ENCODE results near the gene SPAG9. TPM values are rescaled to one million over a fixed set of nuclear protein-coding genes. Genes with fewer than 3 reads are reported as not detected.

Gene SPAG9
- total and polyA plus RNA-seq, 2 of the 8 experiments (the other 6 are each of a cell fraction or from before 2014, with no cell fraction given): 9.8 to 63.8 TPM

GRCh38 chr17:50931144-50931908 lies 189.3 kb downstream of the SPAG9 start (continued):
- TF ChIP-seq RFX5 (IDR thresholded peaks at IDR 0.05; ENCODE audit: borderline replicate concordance, low read depth, low read length) (no peak), RBBP5 (IDR thresholded peaks at IDR 0.05; ENCODE audit: borderline replicate concordance, low read depth, low read length) (0 out of 2 replicates have a peak, but pooled peaks have one; percentile 37), NRF1 (IDR thresholded peaks at IDR 0.05; ENCODE audit: low read depth, low read length) (no peak), POLR2AphosphoS5 (IDR thresholded peaks at IDR 0.05; ENCODE audit: low read depth, low read length) (no peak), CREB1 (IDR thresholded peaks at IDR 0.05) (no peak), RNF2 (IDR thresholded peaks at IDR 0.05; ENCODE audit: borderline replicate concordance, low read depth, low read length, missing control alignments, poor library complexity, severe bottlenecking) (peak; percentile 56), HDAC6 (IDR thresholded peaks at IDR 0.05; ENCODE audit: low read depth, low read length) (no peak), SP1 (IDR thresholded peaks at IDR 0.05; ENCODE audit: low read depth, low read length) (no peak), TBP (IDR thresholded peaks at IDR 0.05; ENCODE audit: low read depth, low read length) (peak; percentile 57; the same call in 1 of the 2 replicates), SP4 (IDR thresholded peaks at IDR 0.05; ENCODE audit: low read length) (no peak), JUND (IDR thresholded peaks at IDR 0.05; ENCODE audit: low read length) (no peak), TAF7 (optimal IDR thresholded peaks at IDR 0.05; ENCODE audit: borderline replicate concordance, low read depth, low read length) (no peak), KDM1A (IDR thresholded peaks at IDR 0.05; ENCODE audit: borderline replicate concordance, low read length) (0 out of 2 replicates have a peak, but pooled peaks have one; percentile 8), RXRA (IDR thresholded peaks at IDR 0.05; ENCODE audit: insufficient read depth, low read depth, low read length) (no peak), GABPA (IDR thresholded peaks at IDR 0.05; ENCODE audit: borderline replicate concordance, insufficient read depth, low read length) (no peak), MAX (IDR thresholded peaks at IDR 0.05) (peak; percentile 13; the same call in 1 of the 2 replicates), E2F6 (IDR thresholded peaks at IDR 0.05) (no peak; the same call in 1 of the 2 replicates), YY1 (IDR thresholded peaks at IDR 0.05; ENCODE audit: low read depth, low read length) (no peak), POLR2A (IDR thresholded peaks at IDR 0.05; ENCODE audit: control extremely low read depth in 1 of 2, low read depth in 2 of 2, low read length in 2 of 2) (peak in 1 of 2 experiments; percentile 16; a peak in 1 of 3 replicates), ZNF274 (IDR thresholded peaks at IDR 0.05; ENCODE audit: borderline replicate concordance, extremely low read depth, low read length) (no peak), CBX8 (IDR thresholded peaks at IDR 0.05; ENCODE audit: borderline replicate concordance, low read depth, low read length) (no peak), JUN (IDR thresholded peaks at IDR 0.05; ENCODE audit: low read depth, low read length) (no peak), HDAC2 (IDR thresholded peaks at IDR 0.05; ENCODE audit: borderline replicate concordance in 1 of 2, low read depth in 2 of 2, low read length in 2 of 2) (no peak), KDM5A (IDR thresholded peaks at IDR 0.05; ENCODE audit: low read length) (no peak)

Measured in H1 (cell line).